ENCODE results near the gene ABLIM1. TPM values are rescaled to one million over a fixed set of nuclear protein-coding genes. Genes with fewer than 3 reads are reported as not detected.

The ABLIM1 gene
- total RNA-seq, 4 donors from 2014 or later: 83.1 to 145 (median 120) TPM

DNA sequence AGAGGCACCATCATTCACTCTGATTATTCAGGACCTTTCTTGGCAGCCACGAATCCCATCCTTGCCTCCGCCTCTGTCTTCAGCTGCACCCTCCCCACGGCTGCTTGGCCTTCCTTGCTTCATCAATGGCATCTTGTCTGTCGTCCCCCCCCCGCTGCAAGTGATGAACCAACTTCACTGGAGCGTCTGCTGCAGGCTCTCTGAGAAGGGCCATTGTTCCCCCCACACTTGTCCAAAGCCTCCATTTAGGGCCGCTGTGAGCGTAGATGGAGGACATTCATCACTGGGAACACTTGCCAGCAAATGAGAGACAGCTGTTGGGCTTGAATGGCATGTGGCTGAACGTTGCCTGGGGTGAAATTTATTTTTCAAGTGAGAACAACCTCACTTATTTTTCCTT is 273.9 kb downstream of the ABLIM1 start:
- no peak for TF ChIP-seq POLR2AphosphoS5 (IDR thresholded peaks at IDR 0.05)
- TF ChIP-seq, protein P1, sequence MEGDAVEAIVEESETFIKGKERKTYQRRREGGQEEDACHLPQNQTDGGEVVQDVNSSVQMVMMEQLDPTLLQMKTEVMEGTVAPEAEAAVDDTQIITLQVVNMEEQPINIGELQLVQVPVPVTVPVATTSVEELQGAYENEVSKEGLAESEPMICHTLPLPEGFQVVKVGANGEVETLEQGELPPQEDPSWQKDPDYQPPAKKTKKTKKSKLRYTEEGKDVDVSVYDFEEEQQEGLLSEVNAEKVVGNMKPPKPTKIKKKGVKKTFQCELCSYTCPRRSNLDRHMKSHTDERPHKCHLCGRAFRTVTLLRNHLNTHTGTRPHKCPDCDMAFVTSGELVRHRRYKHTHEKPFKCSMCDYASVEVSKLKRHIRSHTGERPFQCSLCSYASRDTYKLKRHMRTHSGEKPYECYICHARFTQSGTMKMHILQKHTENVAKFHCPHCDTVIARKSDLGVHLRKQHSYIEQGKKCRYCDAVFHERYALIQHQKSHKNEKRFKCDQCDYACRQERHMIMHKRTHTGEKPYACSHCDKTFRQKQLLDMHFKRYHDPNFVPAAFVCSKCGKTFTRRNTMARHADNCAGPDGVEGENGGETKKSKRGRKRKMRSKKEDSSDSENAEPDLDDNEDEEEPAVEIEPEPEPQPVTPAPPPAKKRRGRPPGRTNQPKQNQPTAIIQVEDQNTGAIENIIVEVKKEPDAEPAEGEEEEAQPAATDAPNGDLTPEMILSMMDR (IDR thresholded peaks at IDR 0.05): no peak
- no peak for TF ChIP-seq POLR2A (IDR thresholded peaks at IDR 0.05; ENCODE audit: low read depth)
- TF ChIP-seq EP300 (IDR thresholded peaks at IDR 0.05): no peak
- Histone ChIP-seq H3K36me3 (peaks cover 0 to 3% (median 0%) of the 10 kb centered on the region in 4 donors), H3K4me3 (no peak overlapping the region), H3K27ac (replicated peaks in 1 of 4) (peak overlapping the region in 1 of 4 donors; percentile 39), H3K27me3 (no peaks in the 10 kb centered on the region), H3K9me3 (no peaks in the 10 kb centered on the region), H3K4me1 (peaks cover 3 to 44% (median 39%) of the 10 kb centered on the region in 4 donors)
- intact Hi-C loops (cut with DNase I): no loop called here
- WGBS: 81% methylated on average over 9 of the region's 9 CpGs
- DNase-seq (ENCODE audit: extremely low spot score): no peak

Small RNA genes lying within 50 kb of the gene (small RNA-seq; reads per million reads assigned to genes)
- gene RN7SL384P: 0 reads per million in 3 donors

Other genes starting within 250 kb of the ABLIM1 start
- 10 to 100 TPM; 24.7 to 42.8 (median 39.0) TPM for gene FHIP2A, start 163.5 kb upstream of the ABLIM1 start, total RNA-seq

Data from esophagus muscularis mucosa (tissue), 4 donors.